Fibroblast of lung (primary cell): ENCODE measurements around the gene PCSK5.

Experiments used
- CTCF ChIP-seq, 2 donors: IDR thresholded peaks in 1 of 2; conservative IDR thresholded peaks in 1 of 2; 1 replicate in 1 of 2; 2 replicates in 1 of 2; pipeline ENCODE4 v1.5.1; 2011 to 2012; ENCODE audit warnings: low read length in 2 of 2, control low read depth in 1 of 2, inconsistent platforms in 1 of 2, low read depth in 1 of 2, mild to moderate bottlenecking in 1 of 2
- EZH2 ChIP-seq: IDR thresholded peaks from 2 replicates; pipeline ENCODE4 v1.5.1; 2012; ENCODE audit warnings: low read length, control low read depth, mild to moderate bottlenecking; ENCODE audit errors: missing control alignments

GRCh38 chr9:75935591-75935990, 45.1 kb downstream of the PCSK5 start:
- TF ChIP-seq CTCF (conservative IDR thresholded peaks at IDR 0.05 in 1 of 2, IDR thresholded peaks at IDR 0.05 in 1 of 2; ENCODE audit: low read depth in 1 of 2, low read length in 2 of 2) (no peak), EZH2 (no peak)
